Measurements from ENCODE around the gene IGF1.

- TF ChIP-seq POLR2A (IDR thresholded peaks at IDR 0.05; ENCODE audit: low read depth, low read length) (no peak), TAF1 (IDR thresholded peaks at IDR 0.05; ENCODE audit: borderline replicate concordance, low read depth, low read length) (no peak), POLR2AphosphoS5 (IDR thresholded peaks at IDR 0.05; ENCODE audit: low read depth, low read length) (no peak)
Measured at GRCh38 chr12:102513739-102514138, 33.4 kb upstream of the IGF1 start.
